GM15510 (cell line): ENCODE measurements around the gene CSAD.

ENCODE experiments used
- POLR2A ChIP-seq: IDR thresholded peaks from 3 replicates; pipeline ENCODE4 v1.6.1; 2011; ENCODE audit warnings: borderline replicate concordance; ENCODE audit not compliant: insufficient read length; ENCODE audit errors: extremely low read depth

CSAD gene

GRCh38 chr12:53220694-53221202 is 40.0 kb upstream of the CSAD start:
- TF ChIP-seq POLR2A = no peak

GRCh38 chr12:53219956-53220693 is 39.4 kb upstream of the CSAD start:
- TF ChIP-seq POLR2A = peak; percentile 36

- no peak for TF ChIP-seq POLR2A
Measured at GRCh38 chr12:53219292-53219955, 38.7 kb upstream of the CSAD start.

- TF ChIP-seq POLR2A = no peak
Measured at GRCh38 chr12:53218551-53219291, 38.0 kb upstream of the CSAD start.

GRCh38 chr12:53217931-53218307 is 37.2 kb upstream of the CSAD start:
- TF ChIP-seq POLR2A = no peak

GRCh38 chr12:53217051-53217930 is 36.6 kb upstream of the CSAD start:
- TF ChIP-seq POLR2A = no peak

- no peak for TF ChIP-seq POLR2A
Measured at GRCh38 chr12:53215497-53215896, 34.8 kb upstream of the CSAD start.

- TF ChIP-seq POLR2A = no peak
Measured at GRCh38 chr12:53214687-53215455, 34.1 kb upstream of the CSAD start.

GRCh38 chr12:53214221-53214620 is 33.5 kb upstream of the CSAD start:
- no peak for TF ChIP-seq POLR2A

GRCh38 chr12:53213348-53213747 is 32.6 kb upstream of the CSAD start:
- TF ChIP-seq POLR2A = no peak

GRCh38 chr12:53212931-53213330 is 32.2 kb upstream of the CSAD start:
- TF ChIP-seq POLR2A = no peak

- TF ChIP-seq POLR2A = no peak
Measured at GRCh38 chr12:53211476-53212381, 31.0 kb upstream of the CSAD start.

- TF ChIP-seq POLR2A = no peak
Measured at GRCh38 chr12:53210843-53211242, 30.1 kb upstream of the CSAD start.
